Endothelial cell of umbilical vein (primary cell): ENCODE data around the gene CHCHD2. TPM values are rescaled to one million over a fixed set of nuclear protein-coding genes. Genes with fewer than 3 reads are reported as not detected.

Experiments used
- BruUV-seq: library from RNA; stranded (reverse); fragments of 400-500 nt; replicated peaks from 2 replicates; lab custom pipeline; 2021; lab: Mats Ljungman, UMichigan
- CTCF ChIA-PET: fragments of 300-600, 350-600 bp; sonication (Branson Sonifier 250); formaldehyde crosslinking; loops from one replicate; lab custom pipeline; 2021; ENCODE audit warnings: antibody characterized with exemption, inconsistent platforms; lab: Charles Lee
- POLR2A ChIA-PET: fragments of 300-600, 350-600 bp; sonication (Branson Sonifier 250); formaldehyde crosslinking; loops from one replicate; lab custom pipeline; 2021; ENCODE audit warnings: antibody characterized with exemption, inconsistent platforms; lab: Charles Lee
- DNase-seq: peaks from one replicate; pipeline ENCODE4 v3.0.0-alpha.2; 2011; ENCODE audit warnings: low read depth, low spot score
- FAIRE-seq: peaks from 2 replicates; lab custom pipeline; 2011; peaks lifted over from hg19 to GRCh38; lab: Jason Lieb, UNC
- H2AFZ ChIP-seq: 2 replicates; pipeline ENCODE4 v1.6.0; 2012; ENCODE audit warnings: low read depth, low read length, control low read depth, inconsistent platforms
- H3K27ac ChIP-seq: 2 replicates; pipeline ENCODE4 v1.5.1; 2011; ENCODE audit warnings: low read depth, mild to moderate bottlenecking, control low read depth, low read length, moderate library complexity; ENCODE audit not compliant: insufficient read depth
- H3K27me3 ChIP-seq, 2 experiments: 2 replicates each; pipeline versions ENCODE4 v1.6.0 to v1.6.1; 2011; ENCODE audit warnings: low read length in 2 of 2, mixed read lengths in 1 of 2; ENCODE audit not compliant: control insufficient read depth in 2 of 2, insufficient read depth in 2 of 2
- H3K36me3 ChIP-seq, 2 experiments: 2 replicates in 1 of 2; 3 replicates in 1 of 2; pipeline ENCODE4 v1.5.1; 2011; ENCODE audit warnings: low read length in 2 of 2, mild to moderate bottlenecking in 1 of 2, moderate library complexity in 1 of 2; ENCODE audit not compliant: control insufficient read depth in 2 of 2, insufficient read depth in 2 of 2; ENCODE audit errors: extremely low read depth in 1 of 2
- H3K4me1 ChIP-seq: 3 replicates; pipeline ENCODE4 v1.5.1; 2011; ENCODE audit warnings: mild to moderate bottlenecking, low read length; ENCODE audit not compliant: control insufficient read depth, insufficient read depth; ENCODE audit errors: extremely low read depth
- H3K4me2 ChIP-seq: 2 replicates; pipeline ENCODE4 v1.6.1; 2011; ENCODE audit warnings: low read length, control low read depth, mixed read lengths; ENCODE audit not compliant: insufficient read depth
- H3K4me3 ChIP-seq, 3 experiments: fragments of 200-600 bp in 1 of 3; sonication (generic), shearing (Covaris generic) in 1 of 3; replicated peaks in 1 of 3; 2 replicates each; pipeline ENCODE4 v1.5.1; 2011 to 2016; ENCODE audit warnings: control low read depth in 3 of 3, low read length in 3 of 3, mild to moderate bottlenecking in 2 of 3, inconsistent platforms in 1 of 3, low read depth in 1 of 3, moderate library complexity in 1 of 3; ENCODE audit not compliant: insufficient read depth in 1 of 3
- H3K79me2 ChIP-seq: 2 replicates; pipeline ENCODE4 v1.6.0; 2012; ENCODE audit warnings: low read length, inconsistent platforms; ENCODE audit not compliant: control insufficient read depth, insufficient read depth
- H3K9ac ChIP-seq: replicated peaks from 2 replicates; pipeline ENCODE3; 2011; ENCODE audit warnings: low read length, control low read depth; ENCODE audit not compliant: insufficient read depth; ENCODE audit errors: extremely low read depth
- H3K9me1 ChIP-seq: replicated peaks from 3 replicates; pipeline ENCODE4 v1.6.0; 2011; ENCODE audit warnings: mild to moderate bottlenecking, low read length; ENCODE audit not compliant: control insufficient read depth, insufficient read depth; ENCODE audit errors: extremely low read depth
- H3K9me3 ChIP-seq: replicated peaks from 2 replicates; pipeline ENCODE4 v1.5.1; 2012; ENCODE audit warnings: low read length, inconsistent platforms; ENCODE audit not compliant: control insufficient read depth, insufficient read depth
- H4K20me1 ChIP-seq: replicated peaks from 2 replicates; pipeline ENCODE3; 2011; ENCODE audit warnings: mild to moderate bottlenecking, low read length; ENCODE audit not compliant: control insufficient read depth, insufficient read depth; ENCODE audit errors: extremely low read depth
- CTCF ChIP-seq, 2 donors: IDR thresholded peaks; 1 replicate in 1 of 2; 2 replicates in 1 of 2; pipeline ENCODE4 v1.5.1; 2011; ENCODE audit warnings: low read length in 2 of 2, mild to moderate bottlenecking in 2 of 2, moderate library complexity in 2 of 2, control low read depth in 1 of 2, inconsistent platforms in 1 of 2, low read depth in 1 of 2; ENCODE audit not compliant: insufficient read depth in 1 of 2; ENCODE audit errors: extremely low read depth in 1 of 2
- EZH2 ChIP-seq: IDR thresholded peaks from 2 replicates; pipeline ENCODE4 v1.6.1; 2012; ENCODE audit warnings: borderline replicate concordance, low read depth, mild to moderate bottlenecking, moderate library complexity, low read length, inconsistent platforms; ENCODE audit not compliant: severe bottlenecking
- FOS ChIP-seq: IDR thresholded peaks from 2 replicates; pipeline ENCODE4 v1.6.1; 2011; ENCODE audit warnings: mild to moderate bottlenecking, low read length, moderate library complexity, borderline replicate concordance; ENCODE audit not compliant: insufficient read depth
- GATA2 ChIP-seq: IDR thresholded peaks from 2 replicates; pipeline ENCODE4 v1.7.0; 2011; ENCODE audit warnings: low read depth, mild to moderate bottlenecking, moderate library complexity, mixed read lengths, low read length; ENCODE audit not compliant: insufficient read length, insufficient read depth
- JUN ChIP-seq: IDR thresholded peaks from 2 replicates; pipeline ENCODE4 v1.6.1; 2011; ENCODE audit warnings: borderline replicate concordance, low read depth; ENCODE audit not compliant: insufficient read length, insufficient read depth
- MAX ChIP-seq: IDR thresholded peaks from 2 replicates; pipeline ENCODE4 v1.6.1; 2011; ENCODE audit not compliant: insufficient read depth, insufficient read length
- MYC ChIP-seq: IDR thresholded peaks from one replicate; pipeline ENCODE4 v1.6.1; 2011; ENCODE audit warnings: mild to moderate bottlenecking, low read depth, low read length
- POLR2A ChIP-seq: IDR thresholded peaks from 2 replicates; pipeline ENCODE4 v1.6.1; 2012; ENCODE audit warnings: low read depth, mild to moderate bottlenecking, control low read depth, low read length
- POLR2AphosphoS5 ChIP-seq: IDR thresholded peaks from 2 replicates; pipeline ENCODE4 v1.6.1; 2012; ENCODE audit warnings: low read depth, mild to moderate bottlenecking, control low read depth, low read length, moderate library complexity; ENCODE audit not compliant: insufficient read depth
- dilution Hi-C: fragments of 300-500 bp; cut with MboI; formaldehyde crosslinking; loops from one replicate; pipeline ENCODE4 v1.15.0; 2019; ENCODE audit warnings: low sequenced_read_pairs; ENCODE audit not compliant: extremely low pct_ligation_motif_present
- intact Hi-C: fragments of 100-400 bp; cut with micrococcal nuclease; formaldehyde crosslinking; loops from one replicate; pipeline ENCODE4 v1.10.0; 2022
- polyA plus RNA-seq, 4 experiments: library from polyadenylated mRNA; depleted of rRNA in 3 of 4; stranded (reverse) in 3 of 4; unstranded in 1 of 4; fragments of >200 nt; gene quantifications; 2 replicates each; pipeline versions ENCODE4 v1.2.1 to v1.2.3, GENCODE V29; 2011 to 2012; ENCODE audit warnings: missing spikeins in 1 of 4
- total RNA-seq: library from RNA; stranded (reverse); gene quantifications from 2 replicates; pipeline ENCODE4 v1.2.3, GENCODE V29; 2021

The CHCHD2 gene
- total and polyA plus RNA-seq, 2 donors (not counting 3 experiments of a cell fraction or from before 2014, with no cell fraction given), result 368 to 616 TPM

GRCh38 chr7:56125831-56126230 lies 19.6 kb upstream of the CHCHD2 start:
- Histone ChIP-seq H3K27me3 (no peaks in the 10 kb centered on the region), H3K4me3 (no peak overlapping the region), H4K20me1 (no peaks in the 10 kb centered on the region), H3K27ac (no peak overlapping the region), H3K9me3 (no peaks in the 10 kb centered on the region), H3K4me2 (no peak overlapping the region), H2AFZ (no peak overlapping the region), H3K36me3 (no peaks in the 10 kb centered on the region), H3K79me2 (no peaks in the 10 kb centered on the region), H3K9ac (no peak overlapping the region), H3K9me1 (no peaks in the 10 kb centered on the region), H3K4me1 (no peaks in the 10 kb centered on the region)
- DNase-seq (no peak), FAIRE-seq (no peak)
- intact Hi-C loops (no loop called here), dilution Hi-C loops (no loop called here)
- TF ChIP-seq MAX (no peak), CTCF (IDR thresholded peaks at IDR 0.05; ENCODE audit: extremely low read depth in 1 of 2, insufficient read depth in 1 of 2, low read depth in 1 of 2, low read length in 2 of 2) (no peak), MYC (no peak), POLR2A (no peak), FOS (no peak), JUN (no peak), POLR2AphosphoS5 (no peak), GATA2 (no peak), EZH2 (no peak)
- no TSS peak for BruUV-seq
- POLR2A ChIA-PET, result no interaction called here
- CTCF ChIA-PET, result no interaction called here
